A673 (cell line): ENCODE data around the gene ERICH6B. TPM values are rescaled to one million over a fixed set of nuclear protein-coding genes. Genes with fewer than 3 reads are reported as not detected.

Source experiments
- BruUV-seq: library from RNA; stranded (reverse); fragments of 400-500 nt; replicated peaks from 2 replicates; lab custom pipeline; 2021; lab: Mats Ljungman, UMichigan
- CTCF ChIA-PET: fragments of 300-600 bp; sonication (Branson Sonifier 250); formaldehyde crosslinking; loops from one replicate; lab custom pipeline; 2022; ENCODE audit warnings: antibody characterized with exemption; lab: Charles Lee
- POLR2A ChIA-PET: fragments of 300-600 bp; sonication (Branson Sonifier 250); formaldehyde crosslinking; loops from one replicate; lab custom pipeline; 2022; ENCODE audit warnings: antibody characterized with exemption; ENCODE audit not compliant: low non-redundant PET; lab: Charles Lee
- DNase-seq: peaks from one replicate; pipeline ENCODE4 v3.0.0-alpha.2; 2015; ENCODE audit warnings: low spot score
- H3K27ac ChIP-seq: fragments of 200-600 bp; sonication (generic); 2 replicates; pipeline ENCODE4 v1.5.1; 2016; ENCODE audit warnings: mixed run types, low read depth, mild to moderate bottlenecking, mixed read lengths, antibody characterized with exemption, low read length; ENCODE audit not compliant: poor library complexity, severe bottlenecking
- H3K27me3 ChIP-seq: fragments of 200-600 bp; sonication (generic); replicated peaks from 2 replicates; pipeline ENCODE4 v1.6.1; 2017; ENCODE audit warnings: mixed run types, low read depth, mild to moderate bottlenecking, mixed read lengths, antibody characterized with exemption, low read length; ENCODE audit not compliant: insufficient read depth, poor library complexity
- H3K36me3 ChIP-seq: fragments of 200-600 bp; sonication (generic); 2 replicates; pipeline ENCODE4 v1.6.1; 2016; ENCODE audit warnings: mixed run types, mild to moderate bottlenecking, mixed read lengths, antibody characterized with exemption, low read length; ENCODE audit not compliant: insufficient read depth, poor library complexity, severe bottlenecking
- H3K4me1 ChIP-seq: fragments of 200-600 bp; sonication (generic); 2 replicates; pipeline ENCODE4 v1.6.1; 2017; ENCODE audit warnings: mixed run types, mild to moderate bottlenecking, mixed read lengths, antibody characterized with exemption, low read length; ENCODE audit not compliant: insufficient read depth, poor library complexity, severe bottlenecking
- H3K4me3 ChIP-seq: fragments of 200-600 bp; sonication (generic); 2 replicates; pipeline ENCODE4 v1.5.1; 2016; ENCODE audit warnings: low read depth, mixed run types, mild to moderate bottlenecking, mixed read lengths, low read length; ENCODE audit not compliant: poor library complexity, severe bottlenecking
- H3K9me3 ChIP-seq: fragments of 200-600 bp; sonication (generic); 2 replicates; pipeline ENCODE4 v1.6.1; 2016; ENCODE audit warnings: mixed run types, low read depth, mild to moderate bottlenecking, mixed read lengths, antibody characterized with exemption, low read length; ENCODE audit not compliant: poor library complexity, severe bottlenecking
- EZH2 ChIP-seq: fragments of 200-600 bp; sonication (generic); IDR thresholded peaks from 2 replicates; pipeline ENCODE4 v1.6.1; 2017; ENCODE audit warnings: borderline replicate concordance, low read depth, mild to moderate bottlenecking, mixed read lengths, antibody characterized with exemption, low read length; ENCODE audit not compliant: poor library complexity, severe bottlenecking
- intact Hi-C: fragments of 100-400 bp; cut with micrococcal nuclease; formaldehyde crosslinking; loops from one replicate; pipeline ENCODE4 v1.10.0; 2022; ENCODE audit not compliant: unreplicated experiment
- total RNA-seq: library from RNA; stranded (reverse); gene quantifications from 2 replicates; pipeline ENCODE4 v1.2.3, GENCODE V29; 2021
- TF ChIP-seq, protein P1 (sequence below): fragments of 300-800, 200-600 bp; sonication (generic); conservative IDR thresholded peaks from 2 replicates; pipeline ENCODE4 v1.5.1; 2017; ENCODE audit warnings: low read depth, mild to moderate bottlenecking, antibody characterized with exemption, low read length, moderate library complexity, mixed read lengths

The ERICH6B gene
- total RNA-seq, 1 experiment from 2014 or later: not detected

DNA sequence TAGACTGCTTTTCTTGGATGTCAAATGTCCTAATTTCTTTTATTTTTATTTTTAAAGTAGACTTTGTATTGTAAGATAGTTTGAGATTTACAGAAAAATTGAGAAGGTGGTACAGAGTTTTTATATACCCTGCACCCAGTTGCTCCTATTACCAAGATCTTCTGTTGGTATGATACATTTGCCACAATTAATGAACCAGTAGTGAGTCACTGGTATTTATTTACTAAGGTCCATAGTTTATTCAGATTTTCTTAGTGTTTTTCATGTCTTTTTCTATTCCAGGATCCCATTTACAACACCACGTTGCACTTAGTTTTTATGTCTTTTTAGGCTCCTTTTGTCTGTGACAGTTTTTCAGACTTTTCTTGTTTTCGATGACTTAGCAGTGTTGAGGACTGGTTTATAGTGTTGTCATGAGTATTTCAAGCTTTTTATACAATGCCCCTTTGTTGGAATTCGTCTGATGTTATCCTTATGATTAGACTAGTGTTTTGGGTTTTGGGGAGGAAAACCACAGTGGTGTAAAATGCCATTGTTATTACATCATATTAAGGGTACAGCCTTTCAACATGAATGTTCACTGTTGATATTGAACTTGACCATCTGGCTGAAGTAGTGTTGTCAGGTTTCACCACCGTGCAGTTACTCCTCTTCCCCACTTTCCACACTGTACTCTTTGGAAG is 114.9 kb downstream of the ERICH6B start:
- H3K4me1 ChIP-seq: peaks cover 9% of the 10 kb centered on the region
- no peaks in the 10 kb centered on the region for H3K27me3 ChIP-seq
- no peak overlapping the region for H3K4me3 ChIP-seq
- H3K27ac ChIP-seq: peak overlapping the region; percentile 26
- intact Hi-C loops: no loop called here
- H3K36me3 ChIP-seq: peaks cover 47% of the 10 kb centered on the region
- POLR2A ChIA-PET: no interaction called here
- no peak for TF ChIP-seq EZH2
- TF ChIP-seq, protein P1, sequence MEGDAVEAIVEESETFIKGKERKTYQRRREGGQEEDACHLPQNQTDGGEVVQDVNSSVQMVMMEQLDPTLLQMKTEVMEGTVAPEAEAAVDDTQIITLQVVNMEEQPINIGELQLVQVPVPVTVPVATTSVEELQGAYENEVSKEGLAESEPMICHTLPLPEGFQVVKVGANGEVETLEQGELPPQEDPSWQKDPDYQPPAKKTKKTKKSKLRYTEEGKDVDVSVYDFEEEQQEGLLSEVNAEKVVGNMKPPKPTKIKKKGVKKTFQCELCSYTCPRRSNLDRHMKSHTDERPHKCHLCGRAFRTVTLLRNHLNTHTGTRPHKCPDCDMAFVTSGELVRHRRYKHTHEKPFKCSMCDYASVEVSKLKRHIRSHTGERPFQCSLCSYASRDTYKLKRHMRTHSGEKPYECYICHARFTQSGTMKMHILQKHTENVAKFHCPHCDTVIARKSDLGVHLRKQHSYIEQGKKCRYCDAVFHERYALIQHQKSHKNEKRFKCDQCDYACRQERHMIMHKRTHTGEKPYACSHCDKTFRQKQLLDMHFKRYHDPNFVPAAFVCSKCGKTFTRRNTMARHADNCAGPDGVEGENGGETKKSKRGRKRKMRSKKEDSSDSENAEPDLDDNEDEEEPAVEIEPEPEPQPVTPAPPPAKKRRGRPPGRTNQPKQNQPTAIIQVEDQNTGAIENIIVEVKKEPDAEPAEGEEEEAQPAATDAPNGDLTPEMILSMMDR: no peak
- DNase-seq: peak; percentile 15
- CTCF ChIA-PET: no interaction called here
- BruUV-seq: no TSS peak
- H3K9me3 ChIP-seq: no peaks in the 10 kb centered on the region

DNA sequence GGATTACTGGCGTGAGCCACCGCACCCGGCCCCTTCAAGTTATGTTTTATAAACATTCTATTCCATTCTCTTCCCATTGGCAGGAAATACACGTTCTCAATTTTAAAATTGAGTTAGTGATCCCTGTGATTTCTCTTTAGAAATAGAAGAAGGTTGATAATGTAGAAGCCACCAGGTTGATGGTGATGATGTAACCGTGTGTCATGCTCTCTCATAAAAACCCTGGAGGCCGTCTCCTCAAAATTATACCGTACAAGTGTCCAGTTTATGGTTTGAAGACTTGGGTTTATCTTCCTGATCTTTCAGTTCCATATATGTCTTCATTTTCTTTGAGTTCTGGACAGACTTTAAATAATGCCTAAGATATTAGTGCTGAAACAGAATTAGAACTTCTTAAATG is 118.6 kb downstream of the ERICH6B start:
- POLR2A ChIA-PET: no interaction called here
- CTCF ChIA-PET: no interaction called here
- Histone ChIP-seq H3K4me1 (peaks cover 9% of the 10 kb centered on the region), H3K27ac (no peak overlapping the region), H3K9me3 (no peaks in the 10 kb centered on the region), H3K36me3 (peaks cover 57% of the 10 kb centered on the region), H3K4me3 (no peak overlapping the region), H3K27me3 (no peaks in the 10 kb centered on the region)
- no peak for DNase-seq
- no TSS peak for BruUV-seq
- intact Hi-C loops: no loop called here
- no peak for TF ChIP-seq EZH2
- TF ChIP-seq, protein P1: no peak

DNA sequence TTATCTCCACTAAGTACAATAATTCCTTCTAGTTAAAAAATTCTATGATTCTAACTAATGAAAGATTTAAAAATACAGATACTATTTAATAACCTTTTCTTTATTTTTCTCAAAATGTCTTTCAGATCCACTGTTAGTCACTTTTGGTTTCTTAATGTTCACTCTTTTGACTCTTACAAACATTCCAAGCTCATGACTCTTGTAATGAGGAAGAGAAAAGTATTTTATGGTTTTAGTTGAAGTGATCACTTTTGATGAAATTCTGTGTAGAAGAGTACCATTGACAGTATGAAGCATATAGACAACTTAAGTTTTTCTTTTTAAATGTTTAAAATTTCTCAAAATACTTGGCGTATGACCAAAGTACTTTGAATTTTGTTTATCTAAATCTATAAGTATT is 123.0 kb downstream of the ERICH6B start:
- H3K27ac ChIP-seq: no peak overlapping the region
- no peak overlapping the region for H3K4me3 ChIP-seq
- DNase-seq: no peak
- BruUV-seq: no TSS peak
- H3K36me3 ChIP-seq: peaks cover 52% of the 10 kb centered on the region
- CTCF ChIA-PET: no interaction called here
- no peaks in the 10 kb centered on the region for H3K9me3 ChIP-seq
- no peaks in the 10 kb centered on the region for H3K27me3 ChIP-seq
- H3K4me1 ChIP-seq: peaks cover 7% of the 10 kb centered on the region
- no peak for TF ChIP-seq EZH2
- TF ChIP-seq, protein P1: no peak
- intact Hi-C loops: no loop called here
- POLR2A ChIA-PET: no interaction called here

Other genes with a start within 250 kb of the ERICH6B start
- 23.3 and 26.0 TPM in 2 replicates for gene SLC25A30, start 197.4 kb downstream of the ERICH6B start, total RNA-seq
- gene COG3, start 150.8 kb downstream of the ERICH6B start, total RNA-seq: 20.3 and 24.3 TPM in 2 replicates
- not detected in 2 replicates for gene CBY2, start 86.6 kb upstream of the ERICH6B start, total RNA-seq
- gene SIAH3, start 236.0 kb upstream of the ERICH6B start, total RNA-seq: 4.6 and 5.8 TPM in 2 replicates